Left lobe of liver (tissue), 2 donors: Measurements from ENCODE around the gene UBE2I. TPM values are rescaled to one million over a fixed set of nuclear protein-coding genes. Genes with fewer than 3 reads are reported as not detected.

Experiments
- ATAC-seq: fragments of 200-7000 bp; cut with Tn5 transposase; one replicate; pipeline ENCODE4 v1.9.1; 2020; ENCODE audit warnings: mild to moderate bottlenecking, moderate library complexity
- DNase-seq: peaks from one replicate; pipeline ENCODE4 v3.0.0-alpha.2; 2020; ENCODE audit warnings: low spot score
- total RNA-seq: library from RNA; stranded (reverse); gene quantifications from one replicate; pipeline ENCODE4 v1.2.1, GENCODE V29; 2021
- donor health status: DM: no; HTN: no; CAD: no; lungs with moderate emphysema.
- donor health status: DM: no; HTN: yes; CAD: no.

UBE2I gene
- total RNA-seq, 1 donor from 2014 or later, result 28.0 TPM

- ATAC-seq (no peak), DNase-seq (no peak)
Measured at GRCh38 chr16:1341495-1342420, 32.3 kb downstream of the UBE2I start.

DNA sequence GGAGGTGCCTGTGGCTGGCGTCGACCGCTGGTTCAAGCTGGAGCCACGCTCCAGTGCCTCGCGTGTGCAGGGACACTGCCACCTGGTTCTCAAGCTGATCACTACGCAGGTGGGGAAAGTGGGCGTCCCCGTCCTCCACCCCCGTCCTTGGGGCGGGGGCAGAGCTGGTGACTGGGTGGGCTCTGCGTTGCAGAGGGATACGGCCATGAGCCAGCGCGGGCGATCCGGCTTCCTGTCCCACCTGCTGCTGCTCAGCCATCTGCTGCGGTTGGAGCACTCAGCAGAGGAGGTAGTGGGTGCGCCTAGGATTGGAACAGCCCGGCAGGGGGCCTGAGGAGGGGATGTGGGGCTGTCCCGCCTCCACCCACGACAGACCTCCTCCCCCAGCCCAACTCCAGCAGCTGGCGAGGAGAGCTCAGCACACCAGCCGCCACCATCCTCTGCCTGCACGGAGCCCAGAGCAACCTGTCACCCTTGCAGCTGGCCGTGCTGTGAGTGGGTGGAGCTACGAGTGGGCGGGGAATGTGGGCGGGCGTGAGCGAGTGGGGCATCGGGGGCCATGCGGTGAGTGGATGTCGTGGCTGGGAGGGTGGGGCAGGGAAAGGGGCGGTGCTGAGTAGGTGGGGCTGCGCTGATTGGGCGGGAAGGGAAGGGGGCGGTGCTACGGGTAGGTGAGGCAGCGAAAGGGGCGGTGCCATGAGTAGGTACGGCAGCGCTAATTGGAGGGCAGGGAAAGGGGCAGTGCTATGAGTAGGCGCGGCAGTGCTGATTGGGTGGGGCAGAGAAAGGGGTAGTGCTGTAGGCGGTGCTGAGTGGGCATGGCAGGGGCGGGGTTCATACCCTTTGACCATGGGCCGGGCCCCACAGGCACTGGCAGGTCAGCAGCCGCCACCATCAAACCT is 33.3 kb downstream of the UBE2I start:
- ATAC-seq (peak; percentile 90), DNase-seq (peak; percentile 99)

DNA sequence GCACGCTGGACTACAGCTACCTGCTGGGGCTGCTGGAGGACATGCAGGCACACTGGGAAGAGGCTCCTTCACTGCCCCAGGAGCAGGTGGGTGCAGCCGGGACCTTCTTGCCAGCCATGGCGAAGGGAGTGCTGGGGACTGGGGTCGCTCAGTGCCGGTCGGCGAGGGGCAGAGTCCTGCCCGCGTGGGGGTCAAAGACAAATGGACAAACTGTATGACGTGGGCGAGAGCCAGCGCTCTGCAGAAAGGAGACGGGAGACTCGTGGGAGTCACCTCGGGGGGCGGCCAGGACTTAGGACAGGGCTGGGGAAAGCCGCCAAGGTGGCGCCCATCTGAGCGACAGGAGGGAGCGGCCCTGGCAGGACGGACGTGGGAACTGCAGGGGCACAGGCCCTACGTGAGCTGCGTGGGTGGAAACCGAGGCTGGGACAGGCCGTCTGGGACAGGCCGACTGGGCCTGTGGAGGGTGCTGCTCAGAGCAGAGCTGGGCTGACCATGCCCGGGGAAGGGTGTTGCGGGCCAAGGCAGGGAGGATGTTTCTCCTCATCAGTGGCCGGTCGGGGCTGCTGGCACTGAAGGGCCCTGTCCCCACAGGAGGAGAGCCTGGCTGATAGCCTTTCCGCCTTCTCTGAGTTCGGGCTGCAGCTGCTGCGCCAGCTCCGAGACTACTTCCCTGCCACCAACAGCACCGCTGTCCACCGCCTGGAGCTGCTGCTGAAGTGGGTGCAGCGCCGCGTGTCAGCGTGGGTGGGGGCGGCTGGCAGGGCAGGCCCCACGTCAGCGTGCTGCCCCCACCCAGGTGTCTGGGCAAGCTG is 34.2 kb downstream of the UBE2I start:
- ATAC-seq, result peak; percentile 8

DNA sequence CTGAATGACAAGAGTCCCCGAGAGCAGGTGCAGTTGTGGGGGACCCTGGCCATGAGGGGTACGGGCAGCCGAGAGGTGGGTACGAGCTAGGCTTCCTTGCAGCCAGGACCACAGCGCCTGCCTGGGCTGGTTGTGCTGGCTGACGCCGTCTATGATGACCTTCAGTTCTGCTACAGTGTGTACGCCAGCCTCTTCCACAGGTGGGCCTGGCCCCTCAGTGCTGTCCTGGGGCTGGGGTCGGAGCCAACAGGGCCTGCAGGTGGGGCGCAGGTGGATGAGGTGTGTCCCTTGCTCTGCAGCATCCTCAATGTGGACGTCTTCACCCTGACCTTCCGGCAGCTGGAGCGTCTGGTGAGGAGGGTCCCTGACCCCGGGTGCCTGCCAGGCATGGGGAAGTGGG is 35.1 kb downstream of the UBE2I start:
- DNase-seq (no peak), ATAC-seq (no peak)

More for the DNA sequence above, 34.2 kb downstream of the UBE2I start:
- DNase-seq, result no peak

DNA sequence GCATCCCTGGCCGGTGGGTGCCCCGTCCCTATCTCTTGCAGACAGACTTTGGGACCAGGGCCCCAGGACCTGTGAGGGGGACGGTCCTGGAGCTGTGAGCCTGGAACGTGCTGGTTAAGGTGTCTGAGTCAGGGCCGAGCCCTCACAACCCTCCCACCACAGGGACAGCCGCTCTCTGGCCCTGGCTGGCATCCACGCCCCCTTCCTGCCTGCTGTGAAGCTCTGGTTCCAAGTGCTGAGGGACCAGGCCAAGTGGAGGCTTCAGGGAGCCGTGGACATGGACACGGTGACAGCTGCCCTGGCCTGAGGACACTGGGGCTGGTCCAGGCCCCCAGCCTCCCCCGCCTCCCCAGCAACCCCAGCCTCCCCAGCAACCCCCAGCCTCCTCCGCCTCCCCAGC is 35.7 kb downstream of the UBE2I start:
- DNase-seq (no peak), ATAC-seq (no peak)

GRCh38 chr16:1345651-1346421 is 36.4 kb downstream of the UBE2I start:
- DNase-seq, result no peak
- ATAC-seq, result no peak

- ATAC-seq (no peak), DNase-seq (no peak)
Measured at GRCh38 chr16:1346422-1347285, 37.2 kb downstream of the UBE2I start.

DNA sequence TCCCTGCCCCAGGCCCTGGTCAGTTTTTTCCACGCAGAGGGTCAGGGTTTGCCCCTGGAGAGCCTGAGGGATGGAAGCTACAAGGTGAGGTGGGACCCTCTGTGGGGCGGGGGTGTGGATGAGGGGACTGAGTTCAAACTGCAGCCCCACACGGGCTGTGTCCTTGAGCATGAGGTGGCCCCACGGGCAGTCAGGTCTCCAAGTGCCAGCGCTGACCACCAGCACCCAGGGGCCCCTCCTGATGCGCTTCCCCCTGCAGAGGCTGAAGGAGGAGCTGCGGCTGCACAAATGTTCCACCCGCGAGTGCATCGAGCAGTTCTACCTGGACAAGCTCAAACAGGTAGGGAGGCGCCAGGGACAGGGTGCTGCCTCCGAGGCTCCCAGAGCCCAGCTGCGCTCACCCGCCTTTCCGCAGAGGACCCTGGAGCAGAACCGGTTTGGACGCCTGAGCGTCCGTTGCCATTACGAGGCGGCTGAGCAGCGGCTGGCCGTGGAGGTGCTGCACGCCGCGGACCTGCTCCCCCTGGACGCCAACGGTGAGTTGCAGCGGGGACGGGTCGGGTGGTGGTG is 37.9 kb downstream of the UBE2I start:
- DNase-seq (no peak), ATAC-seq (no peak)

GRCh38 chr16:1347962-1348361 is 38.5 kb downstream of the UBE2I start:
- DNase-seq, result no peak
- ATAC-seq, result no peak

- ATAC-seq, result no peak
- DNase-seq, result no peak
Measured at GRCh38 chr16:1348441-1348840, 39.0 kb downstream of the UBE2I start.

DNA sequence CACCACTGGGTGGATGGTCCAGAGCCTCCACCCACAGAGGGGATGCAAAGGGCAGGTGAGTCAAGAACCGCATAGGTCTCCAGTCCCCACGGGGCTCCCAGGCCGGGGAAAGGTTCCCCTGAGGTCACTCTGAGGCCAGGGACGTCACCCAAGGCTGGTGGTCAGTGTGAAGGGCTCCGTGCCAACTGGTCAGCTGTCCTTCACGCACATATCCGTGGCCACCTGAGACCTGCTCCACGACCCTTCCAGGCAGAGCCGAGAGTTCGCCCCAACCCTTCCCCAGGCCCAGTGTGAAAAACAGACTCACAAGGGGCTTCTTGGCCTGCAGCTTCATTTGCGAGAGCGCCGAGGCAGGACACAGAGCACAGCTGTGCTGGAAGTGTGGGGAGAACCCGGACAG is 39.5 kb downstream of the UBE2I start:
- DNase-seq, result no peak
- no peak for ATAC-seq

GRCh38 chr16:1349351-1349750 is 39.9 kb downstream of the UBE2I start:
- DNase-seq, result no peak
- no peak for ATAC-seq

DNA sequence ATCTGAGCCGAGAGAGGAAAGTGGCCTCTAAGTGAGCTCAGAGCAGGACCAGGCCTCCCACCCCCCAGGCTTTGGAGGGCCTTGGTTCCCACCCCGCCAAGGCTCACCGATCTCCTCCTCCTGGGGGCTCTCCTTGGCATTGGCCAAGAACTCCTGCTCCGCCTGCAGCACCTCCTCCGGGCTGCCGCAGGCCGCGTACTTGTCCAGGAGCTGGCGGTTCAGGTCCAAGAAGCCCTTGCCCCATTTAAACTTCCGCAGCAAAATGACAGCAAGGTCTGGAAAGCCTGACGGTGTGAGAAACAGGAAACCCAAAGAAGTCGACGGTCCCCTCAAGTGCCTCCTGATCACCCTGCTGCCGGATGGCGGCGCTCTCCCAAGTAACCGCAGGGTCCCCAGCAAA is 40.5 kb downstream of the UBE2I start:
- ATAC-seq (no peak), DNase-seq (no peak)

GRCh38 chr16:1350691-1351090 is 41.3 kb downstream of the UBE2I start:
- no peak for DNase-seq

GRCh38 chr16:1351215-1351581 is 41.8 kb downstream of the UBE2I start:
- DNase-seq (no peak), ATAC-seq (no peak)

More at GRCh38 chr16:1350691-1351090, 41.3 kb downstream of the UBE2I start:
- ATAC-seq, result no peak

DNA sequence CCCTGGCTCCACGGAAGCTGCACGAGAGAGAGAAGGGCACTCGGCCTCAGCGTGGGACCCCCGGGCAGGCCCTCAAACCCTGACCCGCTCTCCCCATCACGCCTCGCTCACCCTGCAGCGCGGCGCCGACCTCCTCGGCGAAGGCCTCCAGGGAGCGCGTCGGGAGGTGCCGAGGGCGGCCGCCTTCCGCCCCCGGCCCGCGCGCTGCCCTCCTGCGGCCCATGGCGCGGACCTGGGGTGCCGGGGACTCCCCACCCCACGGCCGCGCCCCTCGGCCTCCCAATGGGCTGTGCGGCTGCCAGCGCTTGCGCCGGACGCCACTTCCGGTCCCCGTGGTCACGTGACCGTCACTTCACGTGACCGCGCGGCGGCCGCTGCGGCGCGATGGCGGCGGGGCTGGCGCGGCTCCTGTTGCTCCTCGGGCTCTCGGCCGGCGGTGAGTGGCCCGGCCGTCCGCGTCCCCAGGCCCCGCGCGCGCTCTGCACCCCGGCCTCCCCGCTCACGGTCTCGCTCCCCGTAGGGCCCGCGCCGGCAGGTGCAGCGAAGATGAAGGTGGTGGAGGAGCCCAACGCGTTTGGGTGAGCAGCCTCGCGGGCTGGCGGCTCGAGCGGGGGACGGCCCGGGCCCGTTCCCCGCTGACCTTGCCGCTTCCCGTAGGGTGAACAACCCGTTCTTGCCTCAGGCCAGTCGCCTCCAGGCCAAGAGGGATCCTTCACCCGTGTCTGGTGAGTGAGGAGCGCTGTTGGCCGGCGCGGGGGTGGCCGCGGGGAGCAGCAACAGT is 42.3 kb downstream of the UBE2I start, which contains the start of the genes GNPTG and TSR3:
Gene GNPTG, plus strand, starts transcription at position 350 of the 781 bp plus-strand sequence. Its CDS starts 35 bp downstream, at position 385.
Gene TSR3, minus strand, starts transcription at position 297 of the 781 bp plus-strand sequence. Its CDS starts 74 bp downstream, at position 223.
- DNase-seq, result peak; percentile 87
- ATAC-seq, result peak; percentile 81

- no peak for ATAC-seq
- no peak for DNase-seq
Measured at GRCh38 chr16:1354815-1355540, 45.5 kb downstream of the UBE2I start.
